NCI-H748 treated with DMSO at 0.1 percent for 48 hours (cell line): ENCODE measurements around the gene GPR171.
A peak's percentile ranks its signal among the peaks of the same experiment; 100 is the strongest.

Experiments used
- DNase-seq: peaks from one replicate; lab custom pipeline; 2025; lab: John Stamatoyannopoulos, UW

GPR171 gene

GRCh38 chr3:151213881-151214280 lies 10.9 kb upstream of the GPR171 start:
- no peak for DNase-seq

GRCh38 chr3:151213151-151213550 lies 10.1 kb upstream of the GPR171 start:
- no peak for DNase-seq

GRCh38 chr3:151210676-151211381 lies 7.8 kb upstream of the GPR171 start:
- DNase-seq = no peak

DNA sequence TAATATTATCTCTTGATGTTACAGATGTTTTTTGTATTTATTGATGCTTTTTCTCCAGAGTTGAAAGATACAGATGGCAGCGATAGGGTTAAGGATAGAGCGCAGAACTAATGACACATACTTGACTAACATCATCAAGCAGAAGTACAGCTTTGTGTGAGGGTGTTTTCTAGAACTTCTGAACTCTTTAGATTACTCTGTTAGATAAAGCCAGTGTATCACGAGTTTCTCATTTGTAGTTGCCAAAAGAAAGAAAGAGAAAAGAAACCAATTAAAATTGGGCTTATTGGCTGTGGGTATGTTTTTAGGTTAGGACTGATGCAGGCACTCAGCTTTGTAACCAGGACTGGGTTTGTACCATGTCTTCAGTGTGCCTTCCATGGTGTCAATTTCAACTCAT lies 6.6 kb upstream of the GPR171 start:
- DNase-seq = no peak

DNA sequence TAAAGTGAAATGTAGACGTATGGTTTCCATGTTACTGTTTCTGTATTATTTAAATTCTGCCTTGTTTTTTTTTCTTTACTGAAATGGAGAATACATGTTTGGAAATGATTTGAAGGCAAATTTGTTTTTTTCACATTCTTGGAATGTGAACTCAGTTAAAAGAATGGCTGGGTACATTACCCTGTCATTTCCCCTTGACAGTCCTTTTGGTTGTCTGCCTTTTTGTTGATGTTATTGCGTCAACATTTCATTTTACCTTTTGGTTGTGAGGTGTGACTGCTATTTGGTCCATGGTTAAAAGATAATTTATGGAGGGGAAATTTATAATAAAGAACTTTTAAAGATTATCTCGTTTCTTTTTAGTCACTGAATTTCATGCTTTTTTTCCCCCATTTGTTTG lies 3.2 kb upstream of the GPR171 start:
- no peak for DNase-seq

DNA sequence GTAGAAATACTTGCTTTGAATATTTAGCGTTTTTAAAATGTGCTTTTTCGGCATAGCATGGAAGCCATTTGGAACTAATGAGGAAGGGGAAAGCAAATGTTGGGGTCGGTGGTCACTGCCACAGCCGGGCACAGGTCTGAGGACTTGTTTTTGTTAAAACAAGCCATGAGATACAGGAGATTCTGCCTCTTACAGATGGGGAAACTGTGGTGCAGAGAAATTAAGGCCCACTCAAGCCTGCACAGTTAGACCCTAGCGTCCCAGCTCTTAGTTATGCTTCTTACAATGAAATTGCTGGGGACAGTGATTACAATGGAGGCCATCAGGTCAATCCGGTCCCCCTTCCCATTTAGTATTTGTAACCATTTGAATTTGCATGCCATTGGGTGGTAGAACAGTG lies 2.5 kb upstream of the GPR171 start:
- DNase-seq = no peak

DNA sequence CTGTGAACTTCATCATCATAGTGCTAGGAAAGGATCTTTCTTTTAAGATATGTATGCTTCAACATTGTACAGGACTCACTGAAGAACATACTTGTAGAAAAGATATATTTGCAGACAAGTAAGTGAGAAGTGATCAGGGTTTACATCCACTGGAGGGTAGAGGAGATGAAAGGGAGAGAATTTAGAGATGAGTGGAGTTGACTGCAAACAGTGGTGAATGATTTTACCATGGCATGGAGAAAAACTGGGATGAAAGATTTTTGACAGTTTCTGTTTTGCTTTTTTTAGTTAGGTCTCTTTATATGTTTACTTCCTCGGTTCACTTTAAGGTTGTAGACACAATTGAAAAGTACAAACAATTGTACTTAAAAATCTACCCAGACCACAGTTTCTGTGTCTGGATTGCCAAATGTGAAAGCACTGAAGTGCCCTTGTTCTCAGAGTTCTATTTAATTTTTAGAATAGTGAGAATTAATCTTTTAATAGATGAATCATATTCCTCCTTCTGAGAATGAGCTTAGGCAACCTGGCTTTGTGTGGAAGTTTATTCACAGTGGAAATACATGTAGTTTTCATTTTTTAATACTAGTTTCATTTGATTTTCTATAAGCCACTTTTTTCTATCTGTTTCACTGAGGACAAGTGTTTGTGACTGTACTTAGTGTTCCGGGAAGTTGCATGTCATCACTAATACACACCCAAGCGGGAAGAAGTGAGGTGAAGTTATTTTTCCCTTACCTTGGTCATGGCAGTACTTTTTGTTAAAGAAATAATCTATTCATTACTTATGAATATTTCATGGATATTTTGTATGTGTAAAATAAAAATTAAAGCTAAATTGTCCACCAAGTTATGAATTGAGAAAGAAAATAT lies 1.8 kb upstream of the GPR171 start:
- DNase-seq = no peak

DNA sequence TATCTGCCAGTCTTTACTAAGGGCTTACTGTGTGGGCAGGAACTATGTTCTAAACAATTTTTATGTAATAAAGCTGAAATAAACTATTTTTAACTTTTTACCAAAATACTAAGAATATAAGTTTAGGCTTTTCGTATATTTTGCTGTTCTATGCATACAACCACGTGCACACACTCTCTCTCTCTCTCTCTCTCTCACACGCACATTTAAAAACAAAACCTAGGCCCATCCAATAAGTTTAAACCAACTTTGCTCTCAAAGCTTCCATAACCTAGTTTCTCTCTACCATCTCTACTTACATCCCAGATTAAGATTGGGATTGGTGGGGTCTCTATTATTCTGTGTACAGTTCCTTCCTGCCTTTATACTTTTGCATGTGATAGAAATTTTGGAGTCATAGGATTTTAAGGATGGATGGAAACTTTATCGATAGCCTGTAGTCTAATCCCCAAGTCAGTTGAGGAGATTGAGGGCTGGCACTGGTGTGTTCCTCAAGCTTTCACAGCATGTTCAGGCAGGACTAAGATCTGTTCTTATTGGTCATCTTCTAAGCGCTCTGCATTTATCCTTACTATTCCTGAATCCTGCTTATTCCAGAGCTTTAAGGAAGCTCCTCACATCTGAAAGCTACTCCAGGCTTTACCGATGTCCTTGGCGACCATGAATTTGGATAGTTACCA lies 1.8 kb downstream of the GPR171 start:
- no peak for DNase-seq

GRCh38 chr3:151200586-151200985 lies 2.4 kb downstream of the GPR171 start:
- no peak for DNase-seq

DNA sequence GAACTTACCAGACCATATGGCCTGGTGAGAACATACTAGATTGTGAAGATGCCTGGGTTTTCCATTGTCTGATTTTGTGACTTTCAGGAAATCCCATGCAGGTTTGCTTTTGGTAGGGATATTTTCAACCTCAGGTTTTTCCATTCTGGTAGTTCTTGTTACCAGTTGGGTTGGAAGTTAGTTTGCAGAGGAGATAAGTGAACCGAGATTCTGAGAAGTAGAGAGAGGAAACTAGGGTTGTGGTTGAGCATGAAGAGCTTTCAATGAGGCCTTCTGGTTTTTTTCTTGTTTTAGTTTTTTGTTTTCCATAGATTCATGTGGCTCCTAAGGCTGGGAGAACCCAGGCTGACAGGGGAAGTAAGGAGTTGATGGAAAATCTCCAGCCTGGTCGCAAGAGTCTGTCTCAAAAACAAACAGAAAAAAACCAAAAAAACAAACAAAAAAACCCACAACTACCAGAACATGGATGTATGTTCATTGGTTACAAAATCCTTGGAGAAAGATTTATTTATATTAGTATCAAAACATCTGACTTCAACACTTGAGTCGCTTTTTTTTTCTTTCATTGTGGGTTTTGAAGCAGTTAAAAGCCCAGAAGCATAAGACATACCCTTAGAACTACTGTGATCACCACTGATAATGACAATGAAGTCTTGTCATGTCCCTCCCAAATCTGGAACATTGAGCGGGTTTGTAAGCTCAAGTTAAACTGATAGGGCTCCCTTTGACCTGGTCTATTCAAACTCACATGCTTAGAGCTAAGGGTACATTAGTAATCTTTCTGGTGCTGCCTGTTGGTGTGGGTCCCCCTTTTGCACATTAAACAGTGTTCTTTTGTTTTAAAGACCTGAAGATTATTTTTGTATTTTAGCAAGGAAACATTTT lies 3.2 kb downstream of the GPR171 start:
- DNase-seq = no peak

DNA sequence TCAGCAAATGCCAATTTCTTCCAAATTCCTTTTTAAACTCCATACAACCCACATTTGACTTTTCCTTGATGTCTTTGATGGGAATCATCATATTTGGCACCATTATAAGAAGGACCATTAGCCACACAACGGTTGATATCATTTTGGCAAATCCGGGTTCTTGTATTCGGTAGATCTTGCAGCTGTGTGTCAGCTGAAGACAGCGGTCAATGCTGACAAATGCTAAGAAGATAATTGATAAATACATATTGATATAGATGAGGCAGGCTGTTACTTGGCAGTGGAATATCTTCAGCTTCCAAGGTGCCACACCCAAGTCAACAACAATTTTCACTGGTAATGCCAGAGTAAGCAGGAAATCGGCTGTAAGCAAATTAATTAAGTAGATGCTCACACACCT lies 4.2 kb downstream of the GPR171 start:
- peak; percentile 36 for DNase-seq

GRCh38 chr3:151197981-151198767 lies 4.8 kb downstream of the GPR171 start:
- no peak for DNase-seq

- DNase-seq = no peak
Measured at GRCh38 chr3:151197228-151197627, 5.8 kb downstream of the GPR171 start.

GRCh38 chr3:151196434-151196833 lies 6.6 kb downstream of the GPR171 start:
- DNase-seq = no peak

DNA sequence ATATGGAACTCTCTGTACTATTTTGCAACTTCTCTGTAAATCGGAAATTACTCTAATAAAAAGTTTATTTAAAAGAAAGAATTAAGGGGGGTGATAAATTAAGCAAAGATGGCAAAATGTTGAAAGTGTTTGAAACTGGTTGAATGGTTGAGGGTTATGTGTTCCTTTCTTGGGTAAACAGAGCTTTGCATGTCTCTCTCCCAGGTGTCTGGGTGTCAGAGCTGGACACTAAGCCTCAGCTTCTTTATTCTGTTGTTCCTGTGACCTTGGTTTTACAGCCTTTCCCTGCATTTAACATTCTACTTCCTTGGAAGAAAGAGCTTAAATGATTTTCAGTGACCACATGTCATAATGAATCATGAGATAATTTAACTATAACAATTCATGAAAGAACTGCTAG lies 7.2 kb downstream of the GPR171 start:
- no peak for DNase-seq

DNA sequence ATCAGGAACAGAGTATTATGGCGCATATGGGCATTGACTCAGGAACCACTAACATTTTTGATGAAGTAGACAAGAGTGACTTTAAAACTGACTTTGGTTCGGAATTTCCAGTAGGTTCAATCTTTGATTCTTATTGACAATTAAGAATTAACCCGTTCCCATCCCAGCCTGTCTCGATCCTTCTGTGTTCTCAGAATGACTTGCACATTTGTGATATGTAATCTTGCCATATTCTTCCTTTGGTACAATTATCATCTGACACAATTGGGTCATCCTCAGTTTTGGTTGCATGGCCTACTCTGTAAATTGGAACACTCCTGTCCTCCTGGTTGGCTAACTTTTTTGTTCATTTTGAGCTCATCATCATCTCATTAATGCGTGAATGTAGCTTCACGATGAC lies 10.5 kb downstream of the GPR171 start:
- no peak for DNase-seq

- no peak for DNase-seq
Measured at GRCh38 chr3:151191095-151191494, 11.9 kb downstream of the GPR171 start.

- DNase-seq = no peak
Measured at GRCh38 chr3:151183265-151183671, 19.7 kb downstream of the GPR171 start.

DNA sequence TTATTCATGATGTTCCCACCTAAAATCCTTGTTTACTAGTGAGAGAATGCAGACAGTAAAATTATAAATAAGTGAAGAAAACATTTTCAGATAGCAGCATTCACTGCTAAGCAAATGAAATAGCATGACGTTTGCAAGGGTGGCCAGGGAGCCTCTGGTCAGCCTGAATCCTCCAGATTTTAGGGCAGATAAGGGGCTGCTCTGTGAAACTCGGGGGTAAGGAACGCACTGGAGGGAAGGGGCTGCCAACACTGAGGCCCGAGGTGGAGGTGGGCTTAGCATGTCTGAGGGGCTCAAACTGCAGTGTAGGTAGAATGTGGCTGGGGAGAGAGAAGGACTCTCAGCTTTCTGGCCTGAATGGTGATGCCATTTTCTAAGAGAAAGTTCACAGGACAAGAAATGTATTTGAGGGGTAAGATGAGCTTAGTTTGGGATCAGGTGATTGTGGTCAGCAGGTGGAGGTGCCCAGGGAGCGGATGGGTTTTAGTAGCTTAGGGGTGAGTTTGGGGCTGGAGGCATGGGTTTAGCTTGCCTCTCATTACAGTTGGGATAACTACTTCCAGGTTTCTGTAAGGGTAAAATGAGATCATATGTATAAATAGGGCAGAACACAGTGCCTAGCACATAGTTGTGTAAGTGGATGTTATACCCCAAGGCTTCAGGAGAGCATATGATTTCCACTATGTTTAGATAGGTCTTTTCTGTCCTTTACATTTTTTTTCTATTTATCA lies 20.5 kb downstream of the GPR171 start:
- DNase-seq = no peak

GRCh38 chr3:151178208-151178845 lies 24.7 kb downstream of the GPR171 start:
- no peak for DNase-seq
